GM11168 (cell line): ENCODE data around the gene HCFC1.
"Not testable (repeated sequence)": the region's sequence is repeated elsewhere in the genome, so short reads cannot be mapped to it uniquely, and the experiment has no call there.

ENCODE experiments used
- in situ Hi-C: fragments of 300-500 bp; cut with MboI; formaldehyde crosslinking; loops from one replicate; pipeline ENCODE4 v1.12.0; 2022; ENCODE audit warnings: low sequenced_read_pairs; ENCODE audit not compliant: unreplicated experiment

The HCFC1 gene

GRCh38 chrX:153980394-153980793, 8.8 kb upstream of the HCFC1 start:
- in situ Hi-C loops: not testable (repeated sequence)

- in situ Hi-C loops: no loop called here
Measured at GRCh38 chrX:153974726-153975286, 3.2 kb upstream of the HCFC1 start.

- in situ Hi-C loops: no loop called here
Measured at GRCh38 chrX:153974003-153974725, 2.5 kb upstream of the HCFC1 start.

GRCh38 chrX:153973127-153974002, 1.7 kb upstream of the HCFC1 start:
- in situ Hi-C loops: no loop called here

GRCh38 chrX:153972368-153973126, 929 bp upstream of the HCFC1 start, which contains the start of gene TMEM187:
Gene TMEM187 (plus strand): TSS chrX:153972754. CDS start chrX:153982063, 9,309 bp downstream.
- in situ Hi-C loops: no loop called here

- in situ Hi-C loops: no loop called here
Measured at GRCh38 chrX:153971124-153971449, 531 bp downstream of the HCFC1 start.

GRCh38 chrX:153970357-153971123, 1.1 kb downstream of the HCFC1 start:
- in situ Hi-C loops: no loop called here

GRCh38 chrX:153969904-153970356, 1.7 kb downstream of the HCFC1 start:
- in situ Hi-C loops: no loop called here

- in situ Hi-C loops: no loop called here
Measured at GRCh38 chrX:153969125-153969903, 2.3 kb downstream of the HCFC1 start.

GRCh38 chrX:153968754-153969124, 2.9 kb downstream of the HCFC1 start:
- in situ Hi-C loops: no loop called here

GRCh38 chrX:153968255-153968654, 3.4 kb downstream of the HCFC1 start:
- in situ Hi-C loops: no loop called here

- in situ Hi-C loops: no loop called here
Measured at GRCh38 chrX:153967536-153968224, 3.9 kb downstream of the HCFC1 start.

GRCh38 chrX:153966841-153967535, 4.6 kb downstream of the HCFC1 start:
- in situ Hi-C loops: no loop called here

GRCh38 chrX:153966283-153966688, 5.3 kb downstream of the HCFC1 start:
- in situ Hi-C loops: no loop called here

GRCh38 chrX:153965406-153965805, 6.2 kb downstream of the HCFC1 start:
- in situ Hi-C loops: no loop called here

- in situ Hi-C loops: no loop called here
Measured at GRCh38 chrX:153964105-153964504, 7.5 kb downstream of the HCFC1 start.

GRCh38 chrX:153963546-153963945, 8.1 kb downstream of the HCFC1 start:
- in situ Hi-C loops: no loop called here

- in situ Hi-C loops: no loop called here
Measured at GRCh38 chrX:153961292-153961691, 10.3 kb downstream of the HCFC1 start.
